Measurements from ENCODE around the gene GYG1. TPM values are rescaled to one million over a fixed set of nuclear protein-coding genes. Genes with fewer than 3 reads are reported as not detected.

The GYG1 gene
- total RNA-seq (2014; rRNA removed; shearing (Covaris generic)) (40.9 and 45.6 TPM in 2 replicates), polyA plus RNA-seq (2016; fragmentation: Nextera tagmentation; extraction: Ambion mirVana) (30.4 and 33.2 TPM in 2 replicates)
- long read RNA-seq, transcript GYG1-201 (7 exons, 1,890 nt), result major isoform, 56 of 69 reads
- long read RNA-seq, partial matches to known transcripts, result 4 of 69 reads
- long read RNA-seq, other reads (novel, unspliced or antisense), result 7 of 69 reads

DNA sequence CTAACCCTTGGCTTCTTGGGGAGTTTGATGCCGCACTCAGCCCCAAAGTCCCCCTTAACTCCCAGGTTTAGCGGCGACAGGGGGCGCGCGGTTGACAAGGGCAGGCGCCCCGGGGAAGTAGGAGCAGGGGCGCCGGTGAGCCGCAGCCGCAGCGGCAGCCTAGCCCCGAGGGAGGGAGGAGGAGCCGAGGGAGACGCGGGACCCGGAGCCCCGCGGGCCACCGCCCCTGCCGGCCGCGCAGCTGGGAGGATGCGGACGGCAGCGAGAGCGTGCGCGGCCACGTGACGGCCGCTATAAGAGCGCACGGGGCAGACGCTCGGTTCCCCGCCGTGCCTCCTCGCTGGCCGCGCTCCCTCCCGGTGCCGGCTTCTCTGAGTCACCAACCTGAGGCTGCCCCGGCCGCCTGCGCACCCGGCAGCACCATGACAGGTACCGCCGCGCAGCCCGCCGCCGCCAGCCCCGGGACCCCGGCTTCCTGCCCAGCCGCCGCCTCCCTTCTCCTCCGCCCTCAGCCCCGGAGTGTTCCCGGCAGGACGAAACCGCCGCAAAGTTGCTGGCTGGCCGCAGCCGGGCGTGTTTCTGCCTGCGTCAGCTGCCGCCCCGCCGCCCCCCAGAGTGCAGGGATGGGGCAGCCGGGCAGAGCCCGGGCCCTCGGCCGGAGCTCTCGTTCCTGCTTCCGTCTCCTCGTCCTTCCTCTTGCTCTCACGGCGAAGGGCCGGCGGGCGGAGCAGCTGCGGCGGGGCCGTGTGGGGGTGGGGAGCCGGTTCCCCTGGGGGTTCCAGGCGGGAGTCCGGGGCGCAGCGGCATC lies at the start of gene GYG1:
Gene GYG1, plus strand, starts transcription at position 322 of the 808 bp plus-strand sequence. Its CDS starts 101 bp downstream, at position 423.
- Mint-ChIP-seq H3K36me3 (ENCODE audit: low read depth) (peaks cover 23% of the 10 kb centered on the region; the same call in 2 of the 3 replicates), H3K4me3 (peak within 1 kb of the TSS; percentile 74), H3K9me3 (no peaks in the 10 kb centered on the region), H3K4me1 (peaks cover 32% of the 10 kb centered on the region), H3K27ac (no peak within 1 kb of the TSS), H3K27me3 (ENCODE audit: insufficient read depth, low read depth, poor library complexity) (peaks cover 12% of the 10 kb centered on the region)
- peaks cover 8% of the 10 kb centered on the region; the same call in 1 of the 2 replicates for H3K79me2 ChIP-seq (replicated peaks; ENCODE audit: insufficient read depth)
- peak within 1 kb of the TSS; percentile 45; the same call in 1 of the 2 replicates for H3K27ac ChIP-seq (ENCODE audit: low read depth)
- no peaks in the 10 kb centered on the region for H3K9me2 ChIP-seq (ENCODE audit: insufficient read depth)
- no peaks in the 10 kb centered on the region for H3K36me3 ChIP-seq (ENCODE audit: insufficient read depth)
- H4K20me1 ChIP-seq (replicated peaks; ENCODE audit: insufficient read depth), result no peaks in the 10 kb centered on the region
- H3K27me3 ChIP-seq (ENCODE audit: insufficient read depth), result peaks cover 6% of the 10 kb centered on the region; the same call in 1 of the 2 replicates
- peaks cover 24% of the 10 kb centered on the region; the same call in 1 of the 2 replicates for H3K4me1 ChIP-seq (ENCODE audit: insufficient read depth)
- no peaks in the 10 kb centered on the region for H3F3A ChIP-seq (replicated peaks; ENCODE audit: low read depth)
- peak; percentile 88 for ATAC-seq
- H3K4me2 ChIP-seq, result peak within 1 kb of the TSS; percentile 95
- TF ChIP-seq CREB1 (CRISPR knock-in tag; IDR thresholded peaks at IDR 0.05; ENCODE audit: low read depth), result peak; percentile 53; the same call in 1 of the 2 replicates
- peak; percentile 74 for TF ChIP-seq POLR2AphosphoS5 (IDR thresholded peaks at IDR 0.05; ENCODE audit: low read depth)
- TF ChIP-seq EZH2phosphoT487 (IDR thresholded peaks at IDR 0.05; ENCODE audit: unreplicated experiment), result no peak
- no peak for TF ChIP-seq STAT1 (IDR thresholded peaks at IDR 0.05; ENCODE audit: unreplicated experiment)
- TF ChIP-seq, protein P1, sequence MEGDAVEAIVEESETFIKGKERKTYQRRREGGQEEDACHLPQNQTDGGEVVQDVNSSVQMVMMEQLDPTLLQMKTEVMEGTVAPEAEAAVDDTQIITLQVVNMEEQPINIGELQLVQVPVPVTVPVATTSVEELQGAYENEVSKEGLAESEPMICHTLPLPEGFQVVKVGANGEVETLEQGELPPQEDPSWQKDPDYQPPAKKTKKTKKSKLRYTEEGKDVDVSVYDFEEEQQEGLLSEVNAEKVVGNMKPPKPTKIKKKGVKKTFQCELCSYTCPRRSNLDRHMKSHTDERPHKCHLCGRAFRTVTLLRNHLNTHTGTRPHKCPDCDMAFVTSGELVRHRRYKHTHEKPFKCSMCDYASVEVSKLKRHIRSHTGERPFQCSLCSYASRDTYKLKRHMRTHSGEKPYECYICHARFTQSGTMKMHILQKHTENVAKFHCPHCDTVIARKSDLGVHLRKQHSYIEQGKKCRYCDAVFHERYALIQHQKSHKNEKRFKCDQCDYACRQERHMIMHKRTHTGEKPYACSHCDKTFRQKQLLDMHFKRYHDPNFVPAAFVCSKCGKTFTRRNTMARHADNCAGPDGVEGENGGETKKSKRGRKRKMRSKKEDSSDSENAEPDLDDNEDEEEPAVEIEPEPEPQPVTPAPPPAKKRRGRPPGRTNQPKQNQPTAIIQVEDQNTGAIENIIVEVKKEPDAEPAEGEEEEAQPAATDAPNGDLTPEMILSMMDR (conservative IDR thresholded peaks at IDR 0.05; ENCODE audit: low read depth in 2 of 2), result peak; percentile 42 to 66
- no peak for TF ChIP-seq NANOG (IDR thresholded peaks at IDR 0.05; ENCODE audit: borderline replicate concordance)
- TF ChIP-seq, protein P2, sequence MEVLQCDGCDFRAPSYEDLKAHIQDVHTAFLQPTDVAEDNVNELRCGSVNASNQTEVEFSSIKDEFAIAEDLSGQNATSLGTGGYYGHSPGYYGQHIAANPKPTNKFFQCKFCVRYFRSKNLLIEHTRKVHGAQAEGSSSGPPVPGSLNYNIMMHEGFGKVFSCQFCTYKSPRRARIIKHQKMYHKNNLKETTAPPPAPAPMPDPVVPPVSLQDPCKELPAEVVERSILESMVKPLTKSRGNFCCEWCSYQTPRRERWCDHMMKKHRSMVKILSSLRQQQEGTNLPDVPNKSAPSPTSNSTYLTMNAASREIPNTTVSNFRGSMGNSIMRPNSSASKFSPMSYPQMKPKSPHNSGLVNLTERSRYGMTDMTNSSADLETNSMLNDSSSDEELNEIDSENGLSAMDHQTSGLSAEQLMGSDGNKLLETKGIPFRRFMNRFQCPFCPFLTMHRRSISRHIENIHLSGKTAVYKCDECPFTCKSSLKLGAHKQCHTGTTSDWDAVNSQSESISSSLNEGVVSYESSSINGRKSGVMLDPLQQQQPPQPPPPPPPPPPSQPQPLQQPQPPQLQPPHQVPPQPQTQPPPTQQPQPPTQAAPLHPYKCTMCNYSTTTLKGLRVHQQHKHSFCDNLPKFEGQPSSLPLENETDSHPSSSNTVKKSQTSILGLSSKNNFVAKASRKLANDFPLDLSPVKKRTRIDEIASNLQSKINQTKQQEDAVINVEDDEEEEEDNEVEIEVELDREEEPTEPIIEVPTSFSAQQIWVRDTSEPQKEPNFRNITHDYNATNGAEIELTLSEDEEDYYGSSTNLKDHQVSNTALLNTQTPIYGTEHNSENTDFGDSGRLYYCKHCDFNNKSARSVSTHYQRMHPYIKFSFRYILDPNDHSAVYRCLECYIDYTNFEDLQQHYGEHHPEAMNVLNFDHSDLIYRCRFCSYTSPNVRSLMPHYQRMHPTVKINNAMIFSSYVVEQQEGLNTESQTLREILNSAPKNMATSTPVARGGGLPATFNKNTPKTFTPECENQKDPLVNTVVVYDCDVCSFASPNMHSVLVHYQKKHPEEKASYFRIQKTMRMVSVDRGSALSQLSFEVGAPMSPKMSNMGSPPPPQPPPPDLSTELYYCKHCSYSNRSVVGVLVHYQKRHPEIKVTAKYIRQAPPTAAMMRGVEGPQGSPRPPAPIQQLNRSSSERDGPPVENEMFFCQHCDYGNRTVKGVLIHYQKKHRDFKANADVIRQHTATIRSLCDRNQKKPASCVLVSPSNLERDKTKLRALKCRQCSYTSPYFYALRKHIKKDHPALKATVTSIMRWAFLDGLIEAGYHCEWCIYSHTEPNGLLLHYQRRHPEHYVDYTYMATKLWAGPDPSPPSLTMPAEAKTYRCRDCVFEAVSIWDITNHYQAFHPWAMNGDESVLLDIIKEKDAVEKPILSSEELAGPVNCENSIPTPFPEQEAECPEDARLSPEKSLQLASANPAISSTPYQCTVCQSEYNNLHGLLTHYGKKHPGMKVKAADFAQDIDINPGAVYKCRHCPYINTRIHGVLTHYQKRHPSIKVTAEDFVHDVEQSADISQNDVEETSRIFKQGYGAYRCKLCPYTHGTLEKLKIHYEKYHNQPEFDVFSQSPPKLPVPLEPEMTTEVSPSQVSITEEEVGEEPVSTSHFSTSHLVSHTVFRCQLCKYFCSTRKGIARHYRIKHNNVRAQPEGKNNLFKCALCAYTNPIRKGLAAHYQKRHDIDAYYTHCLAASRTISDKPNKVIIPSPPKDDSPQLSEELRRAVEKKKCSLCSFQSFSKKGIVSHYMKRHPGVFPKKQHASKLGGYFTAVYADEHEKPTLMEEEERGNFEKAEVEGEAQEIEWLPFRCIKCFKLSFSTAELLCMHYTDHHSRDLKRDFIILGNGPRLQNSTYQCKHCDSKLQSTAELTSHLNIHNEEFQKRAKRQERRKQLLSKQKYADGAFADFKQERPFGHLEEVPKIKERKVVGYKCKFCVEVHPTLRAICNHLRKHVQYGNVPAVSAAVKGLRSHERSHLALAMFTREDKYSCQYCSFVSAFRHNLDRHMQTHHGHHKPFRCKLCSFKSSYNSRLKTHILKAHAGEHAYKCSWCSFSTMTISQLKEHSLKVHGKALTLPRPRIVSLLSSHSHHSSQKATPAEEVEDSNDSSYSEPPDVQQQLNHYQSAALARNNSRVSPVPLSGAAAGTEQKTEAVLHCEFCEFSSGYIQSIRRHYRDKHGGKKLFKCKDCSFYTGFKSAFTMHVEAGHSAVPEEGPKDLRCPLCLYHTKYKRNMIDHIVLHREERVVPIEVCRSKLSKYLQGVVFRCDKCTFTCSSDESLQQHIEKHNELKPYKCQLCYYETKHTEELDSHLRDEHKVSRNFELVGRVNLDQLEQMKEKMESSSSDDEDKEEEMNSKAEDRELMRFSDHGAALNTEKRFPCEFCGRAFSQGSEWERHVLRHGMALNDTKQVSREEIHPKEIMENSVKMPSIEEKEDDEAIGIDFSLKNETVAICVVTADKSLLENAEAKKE (CRISPR knock-in tag; IDR thresholded peaks at IDR 0.05), result no peak
- no peak for TF ChIP-seq ZNF114 (CRISPR knock-in tag; IDR thresholded peaks at IDR 0.05)
- TF ChIP-seq, protein P3, sequence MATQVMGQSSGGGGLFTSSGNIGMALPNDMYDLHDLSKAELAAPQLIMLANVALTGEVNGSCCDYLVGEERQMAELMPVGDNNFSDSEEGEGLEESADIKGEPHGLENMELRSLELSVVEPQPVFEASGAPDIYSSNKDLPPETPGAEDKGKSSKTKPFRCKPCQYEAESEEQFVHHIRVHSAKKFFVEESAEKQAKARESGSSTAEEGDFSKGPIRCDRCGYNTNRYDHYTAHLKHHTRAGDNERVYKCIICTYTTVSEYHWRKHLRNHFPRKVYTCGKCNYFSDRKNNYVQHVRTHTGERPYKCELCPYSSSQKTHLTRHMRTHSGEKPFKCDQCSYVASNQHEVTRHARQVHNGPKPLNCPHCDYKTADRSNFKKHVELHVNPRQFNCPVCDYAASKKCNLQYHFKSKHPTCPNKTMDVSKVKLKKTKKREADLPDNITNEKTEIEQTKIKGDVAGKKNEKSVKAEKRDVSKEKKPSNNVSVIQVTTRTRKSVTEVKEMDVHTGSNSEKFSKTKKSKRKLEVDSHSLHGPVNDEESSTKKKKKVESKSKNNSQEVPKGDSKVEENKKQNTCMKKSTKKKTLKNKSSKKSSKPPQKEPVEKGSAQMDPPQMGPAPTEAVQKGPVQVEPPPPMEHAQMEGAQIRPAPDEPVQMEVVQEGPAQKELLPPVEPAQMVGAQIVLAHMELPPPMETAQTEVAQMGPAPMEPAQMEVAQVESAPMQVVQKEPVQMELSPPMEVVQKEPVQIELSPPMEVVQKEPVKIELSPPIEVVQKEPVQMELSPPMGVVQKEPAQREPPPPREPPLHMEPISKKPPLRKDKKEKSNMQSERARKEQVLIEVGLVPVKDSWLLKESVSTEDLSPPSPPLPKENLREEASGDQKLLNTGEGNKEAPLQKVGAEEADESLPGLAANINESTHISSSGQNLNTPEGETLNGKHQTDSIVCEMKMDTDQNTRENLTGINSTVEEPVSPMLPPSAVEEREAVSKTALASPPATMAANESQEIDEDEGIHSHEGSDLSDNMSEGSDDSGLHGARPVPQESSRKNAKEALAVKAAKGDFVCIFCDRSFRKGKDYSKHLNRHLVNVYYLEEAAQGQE (IDR thresholded peaks at IDR 0.05; ENCODE audit: unreplicated experiment), result no peak
- no peak for TF ChIP-seq ETS1 (IDR thresholded peaks at IDR 0.05)
- no peak for TF ChIP-seq JUNB (IDR thresholded peaks at IDR 0.05; ENCODE audit: unreplicated experiment)
- no peak for TF ChIP-seq ZNF331 (CRISPR knock-in tag; IDR thresholded peaks at IDR 0.05; ENCODE audit: low read depth)
- TF ChIP-seq EZH2 (IDR thresholded peaks at IDR 0.05; ENCODE audit: low read depth, unreplicated experiment), result no peak
- peak; percentile 88 for DNase-seq (ENCODE audit: low spot score)
- peak within 1 kb of the TSS; percentile 81 for H3K4me3 ChIP-seq
- H2AFZ ChIP-seq, result peak within 1 kb of the TSS; percentile 86
